GM19452 (cell line): ENCODE data around the gene FUCA1.
"Not testable (repeated sequence)": the region's sequence is repeated elsewhere in the genome, so short reads cannot be mapped to it uniquely, and the experiment has no call there.

Experiments used
- ATAC-seq: cut with Tn5 transposase; IDR thresholded peaks from one replicate; pipeline ENCODE4 v1.9.1; 2021; ENCODE audit not compliant: unreplicated experiment

FUCA1 gene

GRCh38 chr1:23843644-23844043 is 24.4 kb downstream of the FUCA1 start:
- no peak for ATAC-seq

GRCh38 chr1:23838401-23838866 is 29.7 kb downstream of the FUCA1 start:
- no peak for ATAC-seq

- ATAC-seq = no peak
Observed at GRCh38 chr1:23837908-23838307, 30.2 kb downstream of the FUCA1 start.

GRCh38 chr1:23836037-23836436 is 32.1 kb downstream of the FUCA1 start:
- no peak for ATAC-seq

- ATAC-seq = not testable (repeated sequence)
Observed at GRCh38 chr1:23834156-23834555, 33.9 kb downstream of the FUCA1 start.

- no peak for ATAC-seq
Observed at GRCh38 chr1:23827717-23828116, 40.4 kb downstream of the FUCA1 start.

GRCh38 chr1:23826590-23826989 is 41.5 kb downstream of the FUCA1 start:
- not testable (repeated sequence) for ATAC-seq

GRCh38 chr1:23825762-23826522 is 42.1 kb downstream of the FUCA1 start:
- no peak for ATAC-seq

GRCh38 chr1:23825076-23825761 is 42.9 kb downstream of the FUCA1 start, which contains the start of gene HMGCL:
Gene HMGCL, minus strand, starts transcription at chr1:23825429. Its CDS starts 14 bp downstream, at chr1:23825415.
- ATAC-seq = peak; percentile 69

- ATAC-seq = no peak
Observed at GRCh38 chr1:23824711-23825075, 43.4 kb downstream of the FUCA1 start.

- no peak for ATAC-seq
Observed at GRCh38 chr1:23823767-23824166, 44.3 kb downstream of the FUCA1 start.

GRCh38 chr1:23817633-23818032 is 50.5 kb downstream of the FUCA1 start:
- no peak for ATAC-seq

- no peak for ATAC-seq
Observed at GRCh38 chr1:23816906-23817305, 51.2 kb downstream of the FUCA1 start.

- ATAC-seq = no peak
Observed at GRCh38 chr1:23816361-23816760, 51.7 kb downstream of the FUCA1 start.

- no peak for ATAC-seq
Observed at GRCh38 chr1:23814016-23814415, 54.1 kb downstream of the FUCA1 start.

GRCh38 chr1:23810818-23811540 is 57.1 kb downstream of the FUCA1 start:
- peak; percentile 68 for ATAC-seq

- ATAC-seq = no peak
Observed at GRCh38 chr1:23809751-23810171, 58.3 kb downstream of the FUCA1 start.

- ATAC-seq = no peak
Observed at GRCh38 chr1:23807453-23807852, 60.6 kb downstream of the FUCA1 start.

- ATAC-seq = no peak
Observed at GRCh38 chr1:23806280-23806679, 61.8 kb downstream of the FUCA1 start.

GRCh38 chr1:23805025-23805424 is 63.1 kb downstream of the FUCA1 start:
- no peak for ATAC-seq

- no peak for ATAC-seq
Observed at GRCh38 chr1:23804183-23804835, 63.8 kb downstream of the FUCA1 start.
